GM12864 (cell line): Measurements from ENCODE around the gene APOB.

Experiments
- DNase-seq: peaks from one replicate; pipeline ENCODE4 v3.0.0-alpha.2; 2011; ENCODE audit warnings: low read depth
- H3K4me3 ChIP-seq: 2 replicates; pipeline ENCODE4 v1.5.1; 2011; ENCODE audit warnings: mild to moderate bottlenecking, low read depth, low read length, control low read depth
- TF ChIP-seq, protein P1 (sequence below): IDR thresholded peaks from 2 replicates; pipeline ENCODE4 v1.5.1; 2011; ENCODE audit warnings: low read depth, mild to moderate bottlenecking, moderate library complexity, low read length, control low read depth, inconsistent platforms; ENCODE audit errors: missing control alignments

Gene APOB

DNA sequence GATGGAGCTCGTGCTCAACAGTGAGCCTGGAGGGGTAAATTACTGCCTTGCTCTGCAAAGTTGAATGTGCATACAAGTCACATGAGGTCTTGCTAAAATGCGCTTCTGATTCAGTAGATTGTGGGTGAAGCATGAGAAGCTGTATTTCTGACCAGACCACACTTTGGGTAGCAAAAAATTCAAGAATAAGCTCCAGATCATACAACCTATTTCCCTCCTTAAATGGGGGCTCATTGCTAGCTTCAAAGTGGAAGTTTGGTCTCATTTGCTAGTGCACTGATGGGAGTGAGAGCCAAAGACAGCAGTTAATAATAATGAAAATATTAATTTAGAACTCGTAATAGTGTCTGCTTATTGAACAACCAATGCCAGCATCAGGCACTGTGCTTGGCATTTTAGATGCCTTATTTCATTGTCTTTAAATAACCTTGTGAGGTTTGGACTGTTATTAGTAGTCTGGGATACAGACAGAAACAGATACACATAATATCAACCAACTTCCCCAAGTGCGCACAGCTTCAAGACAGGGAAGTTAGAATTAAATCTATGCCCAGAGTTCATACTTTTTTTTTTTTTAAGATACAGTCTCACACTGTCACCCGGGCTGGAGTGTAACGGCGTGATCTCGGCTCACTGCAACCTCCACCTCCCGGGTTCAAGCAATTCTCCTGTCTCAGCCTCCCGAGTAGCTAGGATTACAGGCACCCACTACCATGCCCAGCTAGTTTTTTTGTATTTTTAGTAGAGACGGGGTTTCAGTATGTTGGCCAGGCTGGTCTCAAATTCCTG, 18.0 kb downstream of the APOB start:
- no peak overlapping the region for H3K4me3 ChIP-seq
- DNase-seq = no peak
- TF ChIP-seq, protein P1, sequence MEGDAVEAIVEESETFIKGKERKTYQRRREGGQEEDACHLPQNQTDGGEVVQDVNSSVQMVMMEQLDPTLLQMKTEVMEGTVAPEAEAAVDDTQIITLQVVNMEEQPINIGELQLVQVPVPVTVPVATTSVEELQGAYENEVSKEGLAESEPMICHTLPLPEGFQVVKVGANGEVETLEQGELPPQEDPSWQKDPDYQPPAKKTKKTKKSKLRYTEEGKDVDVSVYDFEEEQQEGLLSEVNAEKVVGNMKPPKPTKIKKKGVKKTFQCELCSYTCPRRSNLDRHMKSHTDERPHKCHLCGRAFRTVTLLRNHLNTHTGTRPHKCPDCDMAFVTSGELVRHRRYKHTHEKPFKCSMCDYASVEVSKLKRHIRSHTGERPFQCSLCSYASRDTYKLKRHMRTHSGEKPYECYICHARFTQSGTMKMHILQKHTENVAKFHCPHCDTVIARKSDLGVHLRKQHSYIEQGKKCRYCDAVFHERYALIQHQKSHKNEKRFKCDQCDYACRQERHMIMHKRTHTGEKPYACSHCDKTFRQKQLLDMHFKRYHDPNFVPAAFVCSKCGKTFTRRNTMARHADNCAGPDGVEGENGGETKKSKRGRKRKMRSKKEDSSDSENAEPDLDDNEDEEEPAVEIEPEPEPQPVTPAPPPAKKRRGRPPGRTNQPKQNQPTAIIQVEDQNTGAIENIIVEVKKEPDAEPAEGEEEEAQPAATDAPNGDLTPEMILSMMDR = no peak

DNA sequence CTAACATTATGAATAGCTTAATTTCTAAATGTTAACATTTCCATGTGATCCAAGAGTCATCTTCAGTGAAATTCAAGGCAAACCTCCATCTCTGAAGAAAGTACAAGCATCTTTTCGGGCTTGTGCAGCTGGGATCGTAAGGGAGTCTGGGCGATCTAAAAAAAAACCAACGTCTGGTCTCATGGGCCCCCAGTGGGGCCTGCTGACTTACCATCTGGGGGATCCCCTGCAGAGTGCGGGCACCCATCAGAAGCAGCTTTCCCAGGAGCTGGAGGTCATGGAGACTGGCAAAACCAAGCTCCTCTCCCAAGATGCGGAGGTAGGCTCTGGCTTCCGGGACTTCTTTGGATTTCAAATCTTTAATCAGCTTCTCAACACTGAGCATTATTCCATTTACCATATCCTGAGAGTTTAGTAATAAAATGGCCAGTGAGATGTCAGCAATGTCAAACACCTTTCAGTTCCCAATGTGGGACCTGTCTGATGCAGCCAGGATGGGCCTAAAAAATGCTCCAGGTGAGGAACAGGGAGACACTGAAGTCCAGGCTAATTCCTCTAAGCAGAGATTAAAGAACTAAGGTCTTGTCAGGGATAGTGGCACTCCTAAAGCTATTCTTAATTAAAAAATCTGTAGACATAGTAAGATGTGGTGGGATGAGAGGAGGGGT, 19.0 kb downstream of the APOB start:
- TF ChIP-seq, protein P1 = no peak
- H3K4me3 ChIP-seq = no peak overlapping the region
- DNase-seq = no peak

DNA sequence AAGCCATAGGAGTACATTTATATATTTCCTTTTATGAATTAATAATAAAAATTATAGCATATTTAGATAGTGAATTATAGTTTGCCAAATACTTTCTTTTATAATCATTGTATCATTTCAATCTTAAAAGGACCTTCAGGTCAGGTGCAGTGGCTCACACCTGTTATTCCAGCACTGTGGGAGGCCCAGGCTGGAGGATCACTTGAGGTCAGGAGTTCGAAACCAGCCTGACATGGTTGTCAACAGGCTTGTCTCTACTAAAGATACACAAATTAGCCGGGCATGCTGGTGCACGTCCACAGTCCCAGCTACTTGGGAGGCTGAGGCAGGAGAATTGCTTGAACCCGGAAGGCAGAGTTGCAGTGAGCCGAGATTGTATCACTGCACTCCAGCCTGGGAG, 19.7 kb downstream of the APOB start:
- no peak for DNase-seq
- H3K4me3 ChIP-seq = no peak overlapping the region
- TF ChIP-seq, protein P1 = no peak

DNA sequence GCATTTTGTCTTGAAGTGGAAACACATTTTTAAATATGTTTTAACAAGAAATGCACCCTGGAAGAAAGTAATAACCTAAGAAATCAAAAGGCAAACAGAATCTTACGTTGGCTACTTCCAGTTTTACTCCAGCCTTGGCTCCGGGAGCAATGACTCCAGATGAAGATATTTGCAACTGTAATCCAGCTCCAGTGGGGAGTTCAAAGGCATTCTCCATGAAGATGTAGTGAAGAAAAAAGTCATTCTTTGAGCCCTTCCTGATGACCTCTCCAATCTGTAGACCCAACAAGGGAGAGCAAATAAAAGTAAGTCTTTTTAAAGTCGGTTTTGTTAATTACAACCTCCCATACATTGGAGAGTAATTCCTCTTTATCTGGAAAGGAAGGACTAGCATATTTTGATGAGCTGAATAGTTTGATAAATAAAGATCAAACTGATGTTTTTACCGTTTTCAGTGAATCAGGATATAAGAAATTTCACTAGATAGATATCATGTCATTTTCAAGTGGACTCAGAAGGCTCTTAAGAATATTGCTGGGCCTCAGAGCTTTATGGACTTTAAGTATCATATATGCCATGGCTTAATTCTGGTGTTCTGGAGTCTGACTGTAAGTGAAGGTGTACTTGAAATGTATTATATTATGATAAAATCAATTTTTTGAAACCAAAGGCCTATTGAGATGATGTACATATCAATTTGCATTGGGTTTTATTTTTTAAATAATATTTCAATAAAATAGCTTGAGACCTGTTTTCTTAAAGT, 20.3 kb downstream of the APOB start:
- no peak overlapping the region for H3K4me3 ChIP-seq
- TF ChIP-seq, protein P1 = no peak
- DNase-seq = no peak

DNA sequence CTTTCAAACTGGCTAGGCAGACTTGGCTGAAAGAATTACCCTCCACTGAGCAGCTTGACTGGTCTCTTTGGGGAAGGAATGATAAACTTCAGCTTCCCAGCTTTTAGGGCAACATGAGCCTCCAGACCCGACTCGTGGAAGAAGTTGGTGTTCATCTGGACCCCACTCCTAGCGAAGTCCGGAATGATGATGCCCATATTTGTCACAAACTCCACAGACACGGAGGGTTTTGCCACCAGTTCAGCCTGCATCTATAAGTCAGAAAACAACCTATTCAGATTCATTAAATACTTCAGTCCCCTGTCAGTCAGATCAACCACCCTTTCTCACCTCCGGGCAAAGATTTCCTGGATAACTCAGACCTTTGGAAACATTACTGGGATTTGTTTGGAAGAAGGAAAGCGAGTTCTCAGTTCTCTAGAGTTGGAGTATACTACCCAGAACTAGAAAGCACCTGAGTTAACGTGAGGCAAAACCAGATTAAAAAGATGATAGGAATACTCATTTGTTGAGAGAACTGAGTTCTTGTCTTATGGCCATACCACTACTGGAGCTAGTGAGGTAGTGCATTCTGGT, 21.0 kb downstream of the APOB start:
- DNase-seq = no peak
- no peak overlapping the region for H3K4me3 ChIP-seq
- TF ChIP-seq, protein P1 = no peak

DNA sequence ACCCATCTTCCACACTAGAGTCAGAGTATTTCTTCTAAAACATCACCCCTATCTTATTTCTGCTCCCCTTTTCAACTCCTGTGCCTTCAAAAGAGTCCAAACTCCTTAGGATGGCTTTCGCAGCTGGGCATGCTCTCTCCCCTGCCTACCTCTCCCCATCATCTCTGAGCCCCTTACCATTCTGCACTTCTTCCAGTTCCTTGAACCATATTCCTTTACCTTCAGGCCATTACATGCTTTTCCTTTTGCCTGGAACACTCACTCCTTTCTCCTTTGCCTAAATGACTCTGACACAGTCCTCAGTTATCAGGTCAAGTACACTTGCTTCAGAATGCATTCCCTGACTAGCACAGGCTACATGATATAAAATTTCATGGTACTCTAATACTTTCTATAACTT, 22.4 kb downstream of the APOB start:
- TF ChIP-seq, protein P1 = no peak
- no peak for DNase-seq
- H3K4me3 ChIP-seq = no peak overlapping the region
